ENCODE results near the gene VSIG10L2. TPM values are rescaled to one million over a fixed set of nuclear protein-coding genes. Genes with fewer than 3 reads are reported as not detected.

Gene VSIG10L2
- total RNA-seq, 1 experiment from 2014 or later: not detected

DNA sequence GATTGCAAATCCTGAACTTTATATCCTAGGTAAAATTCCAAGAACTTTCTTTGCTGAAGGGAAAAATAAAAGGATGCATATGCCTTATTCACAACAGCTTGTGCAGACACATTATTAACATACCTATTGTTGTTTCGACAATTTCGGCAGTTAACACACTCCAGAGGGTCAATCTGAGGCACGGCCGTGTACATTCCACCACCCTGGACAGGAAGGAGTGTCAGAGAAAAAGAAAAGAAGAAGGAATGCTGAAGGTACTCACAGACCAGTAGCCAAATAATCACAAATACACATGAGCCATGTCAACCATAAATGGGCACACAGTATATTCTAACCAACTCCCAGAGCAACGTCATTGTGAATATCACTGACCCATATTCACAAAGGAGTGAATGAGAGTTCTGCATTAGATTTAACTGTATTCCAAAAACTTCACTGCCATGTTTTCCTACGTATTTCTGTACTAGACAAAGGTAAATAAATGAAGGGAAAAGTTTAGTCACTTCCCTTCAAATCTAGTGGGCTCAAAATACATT, 32.4 kb downstream of the VSIG10L2 start:
- Histone ChIP-seq H3K9ac (ENCODE audit: extremely low read depth, insufficient read length, low read length) (no peak overlapping the region), H3K4me1 (ENCODE audit: insufficient read depth, low read length) (peaks cover 4% of the 10 kb centered on the region; the same call in 1 of the 2 replicates), H4K5ac (ENCODE audit: insufficient read length, low read depth, low read length) (no peak overlapping the region), H3K27ac (ENCODE audit: insufficient read length, low read depth, low read length) (no peak overlapping the region), H2BK12ac (ENCODE audit: insufficient read length, low read depth, low read length) (no peak overlapping the region), H3K56ac (ENCODE audit: insufficient read length, low read depth, low read length) (no peak overlapping the region), H3K79me2 (ENCODE audit: insufficient read depth, low read length) (no peaks in the 10 kb centered on the region), H4K20me1 (ENCODE audit: control insufficient read depth, insufficient read depth, insufficient read length) (no peaks in the 10 kb centered on the region), H3K23ac (ENCODE audit: insufficient read length, low read depth, low read length) (no peak overlapping the region), H4K8ac (replicated peaks; ENCODE audit: insufficient read length, low read depth, low read length) (no peak overlapping the region), H2AK5ac (ENCODE audit: insufficient read length, low read length) (no peak overlapping the region), H3K4ac (ENCODE audit: low read depth, low read length) (no peak overlapping the region), H3K23me2 (ENCODE audit: insufficient read length, low read depth, low read length, poor library complexity, severe bottlenecking) (no peaks in the 10 kb centered on the region), H2BK5ac (ENCODE audit: insufficient read length, low read length) (no peak overlapping the region), H2AFZ (ENCODE audit: low read length) (no peak overlapping the region), H3K4me2 (ENCODE audit: insufficient read depth, insufficient read length, low read length) (no peak overlapping the region), H2BK120ac (ENCODE audit: low read depth, low read length, poor library complexity, severe bottlenecking) (no peak overlapping the region), H3K14ac (ENCODE audit: insufficient read depth, low read length) (no peak overlapping the region), H2BK20ac (ENCODE audit: low read depth, low read length, poor library complexity, severe bottlenecking) (no peak overlapping the region), H3T11ph (ENCODE audit: low read length) (no peak overlapping the region), H3K79me1 (ENCODE audit: insufficient read depth, low read depth, low read length, poor library complexity, severe bottlenecking) (no peaks in the 10 kb centered on the region), H3K9me3 (ENCODE audit: control insufficient read depth, low read depth, low read length) (no peaks in the 10 kb centered on the region), H2BK15ac (ENCODE audit: low read depth, low read length) (no peak overlapping the region), H3K27me3 (ENCODE audit: insufficient read depth, low read length) (no peaks in the 10 kb centered on the region), H4K91ac (ENCODE audit: insufficient read length, low read depth, low read length) (no peak overlapping the region), H3K18ac (ENCODE audit: insufficient read length, low read depth, low read length) (no peak overlapping the region)
- no peak for DNase-seq
- no peaks in the 10 kb centered on the region for H3K27me3 Mint-ChIP-seq (ENCODE audit: low read depth)
- no CpG with 5 or more reads among the region's 6 CpGs for WGBS (ENCODE audit: extremely low coverage, insufficient read length, low lambda C conversion rate)
- H3K4me3 Mint-ChIP-seq: no peak overlapping the region
- no peaks in the 10 kb centered on the region for H3K9me3 Mint-ChIP-seq
- TF ChIP-seq, protein P1, sequence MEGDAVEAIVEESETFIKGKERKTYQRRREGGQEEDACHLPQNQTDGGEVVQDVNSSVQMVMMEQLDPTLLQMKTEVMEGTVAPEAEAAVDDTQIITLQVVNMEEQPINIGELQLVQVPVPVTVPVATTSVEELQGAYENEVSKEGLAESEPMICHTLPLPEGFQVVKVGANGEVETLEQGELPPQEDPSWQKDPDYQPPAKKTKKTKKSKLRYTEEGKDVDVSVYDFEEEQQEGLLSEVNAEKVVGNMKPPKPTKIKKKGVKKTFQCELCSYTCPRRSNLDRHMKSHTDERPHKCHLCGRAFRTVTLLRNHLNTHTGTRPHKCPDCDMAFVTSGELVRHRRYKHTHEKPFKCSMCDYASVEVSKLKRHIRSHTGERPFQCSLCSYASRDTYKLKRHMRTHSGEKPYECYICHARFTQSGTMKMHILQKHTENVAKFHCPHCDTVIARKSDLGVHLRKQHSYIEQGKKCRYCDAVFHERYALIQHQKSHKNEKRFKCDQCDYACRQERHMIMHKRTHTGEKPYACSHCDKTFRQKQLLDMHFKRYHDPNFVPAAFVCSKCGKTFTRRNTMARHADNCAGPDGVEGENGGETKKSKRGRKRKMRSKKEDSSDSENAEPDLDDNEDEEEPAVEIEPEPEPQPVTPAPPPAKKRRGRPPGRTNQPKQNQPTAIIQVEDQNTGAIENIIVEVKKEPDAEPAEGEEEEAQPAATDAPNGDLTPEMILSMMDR (conservative IDR thresholded peaks at IDR 0.05): no peak
- peaks cover 20 to 25% of the 10 kb centered on the region in 2 experiments for H3K4me1 Mint-ChIP-seq
- peaks cover 0 to 6% (median 4%) of the 10 kb centered on the region in 3 experiments; a peak in 4 of 7 replicates for H3K36me3 Mint-ChIP-seq (ENCODE audit: insufficient read depth in 1 of 3, low read depth in 3 of 3)
- no peak overlapping the region; a peak in 1 of 7 replicates for H3K27ac Mint-ChIP-seq

Data from H9 (cell line).